Stomach (tissue), 9 donors: ENCODE measurements around the gene FBXO44. TPM values are rescaled to one million over a fixed set of nuclear protein-coding genes. Genes with fewer than 3 reads are reported as not detected.

Experiments
- DNase-seq, 2 donors: peaks; one replicate each; pipeline versions ENCODE4 v3.0.0 to v3.0.0-alpha.2; 2013 to 2019
- H3K27ac ChIP-seq, 5 donors: fragments of 200-600 bp in 4 of 5; sonication (generic) in 4 of 5; one replicate each; pipeline ENCODE4 v1.5.1; 2013 to 2019; ENCODE audit warnings: mild to moderate bottlenecking in 1 of 5, moderate library complexity in 1 of 5
- H3K27me3 ChIP-seq, 3 donors: fragments of 200-600 bp; sonication (generic); one replicate each; pipeline ENCODE4 v1.5.1; 2017 to 2019; ENCODE audit warnings: mixed run types in 1 of 3
- H3K36me3 ChIP-seq, 4 donors: fragments of 200-600 bp; sonication (generic); 1 replicate in 3 of 4; 2 replicates in 1 of 4; pipeline ENCODE4 v1.5.1; 2016 to 2019
- H3K4me1 ChIP-seq, 4 donors: fragments of 200-600 bp; sonication (generic); one replicate each; pipeline ENCODE4 v1.5.1; 2016 to 2019
- H3K4me3 ChIP-seq, 4 donors: fragments of 200-600 bp; sonication (generic) in 3 of 4; one replicate each; pipeline ENCODE4 v1.5.1; 2016 to 2019; ENCODE audit warnings: mild to moderate bottlenecking in 1 of 4
- H3K9me3 ChIP-seq, 4 donors: fragments of 200-600 bp; sonication (generic); one replicate each; pipeline ENCODE4 v1.5.1; 2016 to 2019
- CTCF ChIP-seq, 7 experiments: fragments of 450-650 bp in 4 of 7; fragments of 200-600 bp in 3 of 7; sonication (generic) in 3 of 7; IDR thresholded peaks; one replicate each; pipeline ENCODE4 v1.5.1; 2016 to 2019; ENCODE audit warnings: antibody characterized with exemption in 7 of 7, control low read depth in 2 of 7, mild to moderate bottlenecking in 1 of 7
- EP300 ChIP-seq: sonication (generic); formaldehyde crosslinking; IDR thresholded peaks from one replicate; pipeline ENCODE4 v1.6.1; 2017; ENCODE audit warnings: antibody characterized with exemption
- POLR2A ChIP-seq, 4 donors: fragments of 450-650 bp; IDR thresholded peaks; one replicate each; pipeline ENCODE4 v1.6.1; 2016; ENCODE audit warnings: antibody characterized with exemption in 4 of 4, control low read depth in 2 of 4, mild to moderate bottlenecking in 1 of 4, moderate library complexity in 1 of 4
- POLR2AphosphoS5 ChIP-seq, 3 donors: sonication (generic); formaldehyde crosslinking; IDR thresholded peaks; one replicate each; pipeline ENCODE4 v1.6.1; 2016; ENCODE audit warnings: antibody characterized with exemption in 3 of 3
- WGBS, 5 donors: extraction: QIAGEN DNeasy Blood & Tissue Kit in 3 of 5; methylation state at CpG; one replicate each; pipeline versions ENCODE4 v1.1.5 to v1.1.7; 2013 to 2018; 5-methylcytosine and 5-hydroxymethylcytosine counted together
- intact Hi-C: fragments of 100-400 bp; cut with DNase I; formaldehyde crosslinking; loops from one replicate; pipeline ENCODE4 v1.15.1; 2023; ENCODE audit warnings: low total_unique reads
- polyA plus RNA-seq, 3 donors: library from polyadenylated mRNA; stranded (reverse); fragments of 200-250 nt; gene quantifications; one replicate each; pipeline ENCODE4 v1.2.3, GENCODE V29; 2013
- total RNA-seq, 5 donors: library from RNA; depleted of rRNA; stranded (reverse); fragments of >200 nt; gene quantifications; one replicate each; pipeline versions ENCODE4 v1.1.0 to v1.2.3, GENCODE V29; 2014 to 2016
- donor health status: healthy with polysubstance abuse.
- donor health status: Bipolar disorder and iron deficiency.
- donor health status: healthy.

Gene FBXO44
- total and polyA plus RNA-seq, 8 donors: 3.6 to 54.8 (median 12.1) TPM

DNA sequence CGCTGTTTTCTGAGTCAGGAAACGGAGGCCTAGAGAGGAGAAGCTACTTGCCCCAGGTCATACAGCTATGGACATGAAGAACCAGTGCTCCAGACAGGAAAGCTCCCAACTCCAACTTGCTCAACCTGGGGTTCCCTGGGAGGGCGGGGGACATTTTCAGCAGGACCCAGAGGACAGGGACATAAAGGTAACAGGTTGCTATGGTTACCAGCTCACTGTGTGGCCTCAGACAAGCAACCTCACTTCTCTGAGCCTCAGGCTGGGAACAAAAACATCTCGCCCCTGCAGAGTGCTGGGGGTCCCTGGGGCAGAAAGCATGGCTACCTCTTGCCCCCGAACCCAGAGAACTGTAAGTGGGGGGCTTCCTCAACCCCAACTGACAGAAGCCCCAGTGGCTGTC lies 16.6 kb upstream of the FBXO44 start:
- H3K36me3 ChIP-seq: no peaks in the 10 kb centered on the region
- 38 to 49% (median 41%) methylated on average over 3 to 5 of the region's 5 CpGs for WGBS, 5 donors
- H3K9me3 ChIP-seq: no peaks in the 10 kb centered on the region
- DNase-seq: no peak
- no peak overlapping the region for H3K27ac ChIP-seq
- H3K4me3 ChIP-seq: no peak overlapping the region
- no peak for TF ChIP-seq CTCF (IDR thresholded peaks at IDR 0.05)
- TF ChIP-seq POLR2AphosphoS5 (IDR thresholded peaks at IDR 0.05): no peak
- no peak for TF ChIP-seq EP300
- no peak for TF ChIP-seq POLR2A (IDR thresholded peaks at IDR 0.05)
- H3K4me1 ChIP-seq: no peaks in the 10 kb centered on the region
- intact Hi-C loops: loop anchor here (10.0 kb wide), 1 partner anchor 293 kb away; no protein-coding TSS in a partner anchor
- peaks cover 0 to 86% (median 0%) of the 10 kb centered on the region in 3 donors for H3K27me3 ChIP-seq

DNA sequence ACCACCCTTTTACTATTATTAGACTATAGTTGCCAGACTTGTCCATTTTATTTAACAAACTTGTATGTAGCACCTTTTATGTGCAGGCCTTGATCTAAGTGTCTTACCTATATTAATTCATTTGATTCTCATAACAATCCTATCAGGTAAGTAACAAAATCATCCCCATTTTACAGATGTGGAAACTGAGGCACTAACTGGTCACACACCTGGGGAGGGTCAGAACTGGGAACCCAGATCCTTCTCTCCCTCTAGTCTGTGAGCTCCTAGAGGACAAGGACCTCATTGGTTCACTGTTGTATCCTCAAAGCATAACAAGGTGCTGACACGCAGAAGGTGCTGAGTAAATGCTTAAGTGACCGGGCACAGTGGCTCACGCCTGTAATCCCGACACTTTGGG lies 15.3 kb upstream of the FBXO44 start:
- WGBS, 5 donors: 79 to 87% (median 84%) methylated on average over 4 of the region's 4 CpGs
- Histone ChIP-seq H3K4me3 (no peak overlapping the region), H3K9me3 (no peaks in the 10 kb centered on the region), H3K27me3 (peaks cover 0 to 78% (median 0%) of the 10 kb centered on the region in 3 donors), H3K4me1 (no peaks in the 10 kb centered on the region), H3K36me3 (no peaks in the 10 kb centered on the region), H3K27ac (no peak overlapping the region)
- intact Hi-C loops: loop anchor here (10.0 kb wide), 1 partner anchor 295 kb away; no protein-coding TSS in a partner anchor
- DNase-seq: no peak
- TF ChIP-seq POLR2A (IDR thresholded peaks at IDR 0.05) (no peak), EP300 (no peak), CTCF (IDR thresholded peaks at IDR 0.05) (no peak), POLR2AphosphoS5 (IDR thresholded peaks at IDR 0.05) (no peak)

GRCh38 chr1:11640101-11640500 lies 14.6 kb upstream of the FBXO44 start:
- intact Hi-C loops: loop anchor here (5.0 kb wide), 1 partner anchor 398 kb away; no protein-coding TSS in a partner anchor
- Histone ChIP-seq H3K27ac (no peak overlapping the region), H3K27me3 (peaks cover 0 to 71% (median 0%) of the 10 kb centered on the region in 3 donors), H3K9me3 (no peaks in the 10 kb centered on the region), H3K4me3 (no peak overlapping the region), H3K4me1 (no peaks in the 10 kb centered on the region), H3K36me3 (no peaks in the 10 kb centered on the region)
- DNase-seq: no peak
- 60 to 72% (median 66%) methylated on average over 6 to 7 of the region's 7 CpGs for WGBS, 5 donors
- TF ChIP-seq POLR2AphosphoS5 (IDR thresholded peaks at IDR 0.05) (no peak), EP300 (no peak), CTCF (IDR thresholded peaks at IDR 0.05) (no peak)

- Histone ChIP-seq H3K27me3 (peaks cover 0 to 62% (median 0%) of the 10 kb centered on the region in 3 donors), H3K4me3 (no peak overlapping the region), H3K27ac (no peak overlapping the region), H3K9me3 (no peaks in the 10 kb centered on the region), H3K4me1 (no peaks in the 10 kb centered on the region), H3K36me3 (no peaks in the 10 kb centered on the region)
- intact Hi-C loops: loop anchor here (5.0 kb wide), 1 partner anchor 399 kb away; no protein-coding TSS in a partner anchor
- DNase-seq: no peak
- TF ChIP-seq POLR2AphosphoS5 (IDR thresholded peaks at IDR 0.05) (no peak), POLR2A (IDR thresholded peaks at IDR 0.05) (no peak), EP300 (no peak), CTCF (IDR thresholded peaks at IDR 0.05) (no peak)
- WGBS, 5 donors: 61 to 76% (median 66%) methylated on average over 6 of the region's 6 CpGs
Observed at GRCh38 chr1:11640944-11641343, 13.7 kb upstream of the FBXO44 start.
